K562 (cell line): ENCODE data around the gene MAP4K1. TPM values are rescaled to one million over a fixed set of nuclear protein-coding genes. Genes with fewer than 3 reads are reported as not detected.
A peak's percentile ranks its signal among the peaks of the same experiment; 100 is the strongest.

Experiments used
- BACH1 ChIP-seq: fragments of 200-800 bp; sonication (Bioruptor generic); IDR thresholded peaks from 2 replicates; pipeline ENCODE4 v1.6.1; 2016; ENCODE audit warnings: missing genetic modification characterization, missing compliant biosample characterization
- CLOCK ChIP-seq: fragments of 250-450 bp; sonication (Bioruptor Pico); IDR thresholded peaks from 2 replicates; pipeline ENCODE4 v1.4.0; 2020; ENCODE audit warnings: mild to moderate bottlenecking, moderate library complexity, borderline replicate concordance
- ESRRA ChIP-seq: fragments of 450-650 bp; IDR thresholded peaks from 2 replicates; pipeline ENCODE4 v1.6.1; 2014; ENCODE audit warnings: low read depth, mild to moderate bottlenecking, moderate library complexity, borderline replicate concordance
- GTF2A2 ChIP-seq: IDR thresholded peaks from 2 replicates; pipeline ENCODE4 v1.6.1; 2016; ENCODE audit warnings: mild to moderate bottlenecking, missing genetic modification characterization, missing compliant biosample characterization
- HDAC6 ChIP-seq: IDR thresholded peaks from 2 replicates; pipeline ENCODE4 v1.6.1; 2012; ENCODE audit warnings: low read depth, mild to moderate bottlenecking, control low read depth, inconsistent platforms, low read length, moderate library complexity
- NFYB ChIP-seq: IDR thresholded peaks from 2 replicates; pipeline ENCODE4 v1.6.1; 2011; ENCODE audit warnings: mild to moderate bottlenecking, moderate library complexity; ENCODE audit not compliant: insufficient read length; ENCODE audit errors: extremely low read depth
- NKRF ChIP-seq: fragments of 450-650 bp; IDR thresholded peaks from 2 replicates; pipeline ENCODE4 v1.6.1; 2016; ENCODE audit warnings: borderline replicate concordance
- RBBP5 ChIP-seq: fragments of 200-600 bp; sonication (generic); IDR thresholded peaks from 2 replicates; pipeline ENCODE4 v1.6.1; 2012; ENCODE audit warnings: borderline replicate concordance, mild to moderate bottlenecking, low read length, control low read depth, inconsistent platforms; ENCODE audit not compliant: insufficient read depth, poor library complexity, severe bottlenecking
- RHOXF2B ChIP-seq: fragments of 250-450 bp; sonication (Bioruptor Pico); conservative IDR thresholded peaks from 2 replicates; pipeline ENCODE4 v1.5.1; 2021
- SAP30 ChIP-seq: fragments of 200-600 bp; sonication (generic); IDR thresholded peaks from 2 replicates; pipeline ENCODE4 v1.6.1; 2012; ENCODE audit warnings: borderline replicate concordance, low read depth, mild to moderate bottlenecking, moderate library complexity, low read length, control low read depth, inconsistent platforms; ENCODE audit not compliant: insufficient read depth, poor library complexity, severe bottlenecking
- SREBF1 ChIP-seq: fragments of 150-350 bp; IDR thresholded peaks from 2 replicates; pipeline ENCODE4 v1.6.1; 2014; ENCODE audit warnings: antibody characterized with exemption, low read depth, low read length, borderline replicate concordance
- STAG1 ChIP-seq: sonication (generic); formaldehyde crosslinking; IDR thresholded peaks from 2 replicates; pipeline ENCODE4 v1.5.0; 2020; ENCODE audit warnings: missing genetic modification reagents, borderline replicate concordance
- TBP ChIP-seq: optimal IDR thresholded peaks from 2 replicates; pipeline ENCODE3; 2011; ENCODE audit warnings: low read depth, low read length, improper control_type of control experiment
- ZNF165 ChIP-seq: fragments of 250-450 bp; sonication (Bioruptor Pico); IDR thresholded peaks from 2 replicates; pipeline ENCODE4 v1.4.0; 2020; ENCODE audit warnings: borderline replicate concordance
- ZNF586 ChIP-seq: fragments of 450-650 bp; formaldehyde crosslinking; conservative IDR thresholded peaks from 2 replicates; pipeline ENCODE4 v1.4.0; 2020; ENCODE audit warnings: mild to moderate bottlenecking, moderate library complexity
- ZSCAN29 ChIP-seq: fragments of 450-650 bp; IDR thresholded peaks from 2 replicates; pipeline ENCODE4 v1.6.1; 2017
- polyA plus RNA-seq, 8 experiments: library from polyadenylated mRNA; depleted of rRNA in 4 of 8; stranded (reverse) in 5 of 8; unstranded in 3 of 8; fragments of >200 nt; fragmentation: Nextera tagmentation in 2 of 8; fragmentation: Illumina TruSeq in 1 of 8; extraction: Ambion mirVana in 2 of 8; extraction: Trizol in 1 of 8; gene quantifications; 2 replicates each; pipeline versions ENCODE4 v1.2.1 to v1.2.3, GENCODE V29; 2011 to 2014; ENCODE audit warnings: inconsistent platforms in 1 of 8, missing spikeins in 1 of 8
- total RNA-seq, 7 experiments: library from RNA; depleted of rRNA in 6 of 7; stranded (reverse); fragments of >200 nt in 6 of 7; fragmentation: Illumina TruSeq in 2 of 7; extraction: Trizol in 2 of 7; gene quantifications; 2 replicates each; pipeline versions ENCODE4 v1.2.1 to v1.2.3, GENCODE V29; 2011 to 2021; ENCODE audit warnings: low replicate concordance in 1 of 7
- TF ChIP-seq, protein P1 (sequence below): sonication (generic); formaldehyde crosslinking; IDR thresholded peaks from 2 replicates; pipeline ENCODE4 v1.8.0; 2023; ENCODE audit warnings: missing genetic modification reagents, mild to moderate bottlenecking, borderline replicate concordance

MAP4K1 gene
- total and polyA plus RNA-seq, 9 of the 15 experiments (the other 6 are each of a cell fraction or from before 2014, with no cell fraction given): 0.14 to 3.2 (median 0.73) TPM; not detected in 1

- peak; percentile 35 for TF ChIP-seq RBBP5
- TF ChIP-seq BACH1 (tag): peak; percentile 57; the same call in 1 of the 2 replicates
- peak; percentile 91 for TF ChIP-seq NFYB
- no peak for TF ChIP-seq STAG1
- TF ChIP-seq CLOCK (CRISPR knock-in tag): no peak
- TF ChIP-seq NKRF: no peak; the same call in 1 of the 2 replicates
- peak; percentile 58 for TF ChIP-seq ESRRA
- no peak for TF ChIP-seq GTF2A2 (tag)
- TF ChIP-seq HDAC6: no peak
- no peak for TF ChIP-seq SAP30
- TF ChIP-seq SREBF1: peak; percentile 69; the same call in 1 of the 2 replicates
- TF ChIP-seq ZSCAN29: no peak; the same call in 1 of the 2 replicates
- TF ChIP-seq ZNF165 (CRISPR knock-in tag): no peak
- TF ChIP-seq RHOXF2B (CRISPR knock-in tag): no peak
- TF ChIP-seq ZNF586 (CRISPR knock-in tag): no peak
- TF ChIP-seq, protein P1, sequence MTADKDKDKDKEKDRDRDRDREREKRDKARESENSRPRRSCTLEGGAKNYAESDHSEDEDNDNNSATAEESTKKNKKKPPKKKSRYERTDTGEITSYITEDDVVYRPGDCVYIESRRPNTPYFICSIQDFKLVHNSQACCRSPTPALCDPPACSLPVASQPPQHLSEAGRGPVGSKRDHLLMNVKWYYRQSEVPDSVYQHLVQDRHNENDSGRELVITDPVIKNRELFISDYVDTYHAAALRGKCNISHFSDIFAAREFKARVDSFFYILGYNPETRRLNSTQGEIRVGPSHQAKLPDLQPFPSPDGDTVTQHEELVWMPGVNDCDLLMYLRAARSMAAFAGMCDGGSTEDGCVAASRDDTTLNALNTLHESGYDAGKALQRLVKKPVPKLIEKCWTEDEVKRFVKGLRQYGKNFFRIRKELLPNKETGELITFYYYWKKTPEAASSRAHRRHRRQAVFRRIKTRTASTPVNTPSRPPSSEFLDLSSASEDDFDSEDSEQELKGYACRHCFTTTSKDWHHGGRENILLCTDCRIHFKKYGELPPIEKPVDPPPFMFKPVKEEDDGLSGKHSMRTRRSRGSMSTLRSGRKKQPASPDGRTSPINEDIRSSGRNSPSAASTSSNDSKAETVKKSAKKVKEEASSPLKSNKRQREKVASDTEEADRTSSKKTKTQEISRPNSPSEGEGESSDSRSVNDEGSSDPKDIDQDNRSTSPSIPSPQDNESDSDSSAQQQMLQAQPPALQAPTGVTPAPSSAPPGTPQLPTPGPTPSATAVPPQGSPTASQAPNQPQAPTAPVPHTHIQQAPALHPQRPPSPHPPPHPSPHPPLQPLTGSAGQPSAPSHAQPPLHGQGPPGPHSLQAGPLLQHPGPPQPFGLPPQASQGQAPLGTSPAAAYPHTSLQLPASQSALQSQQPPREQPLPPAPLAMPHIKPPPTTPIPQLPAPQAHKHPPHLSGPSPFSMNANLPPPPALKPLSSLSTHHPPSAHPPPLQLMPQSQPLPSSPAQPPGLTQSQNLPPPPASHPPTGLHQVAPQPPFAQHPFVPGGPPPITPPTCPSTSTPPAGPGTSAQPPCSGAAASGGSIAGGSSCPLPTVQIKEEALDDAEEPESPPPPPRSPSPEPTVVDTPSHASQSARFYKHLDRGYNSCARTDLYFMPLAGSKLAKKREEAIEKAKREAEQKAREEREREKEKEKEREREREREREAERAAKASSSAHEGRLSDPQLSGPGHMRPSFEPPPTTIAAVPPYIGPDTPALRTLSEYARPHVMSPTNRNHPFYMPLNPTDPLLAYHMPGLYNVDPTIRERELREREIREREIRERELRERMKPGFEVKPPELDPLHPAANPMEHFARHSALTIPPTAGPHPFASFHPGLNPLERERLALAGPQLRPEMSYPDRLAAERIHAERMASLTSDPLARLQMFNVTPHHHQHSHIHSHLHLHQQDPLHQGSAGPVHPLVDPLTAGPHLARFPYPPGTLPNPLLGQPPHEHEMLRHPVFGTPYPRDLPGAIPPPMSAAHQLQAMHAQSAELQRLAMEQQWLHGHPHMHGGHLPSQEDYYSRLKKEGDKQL (CRISPR knock-in tag): no peak
- TF ChIP-seq TBP: peak; percentile 76
Observed at GRCh38 chr19:38543807-38544568, 73.8 kb downstream of the MAP4K1 start (continued).
